ENCODE data around the gene TBPL1. TPM values are rescaled to one million over a fixed set of nuclear protein-coding genes. Genes with fewer than 3 reads are reported as not detected.

Gene TBPL1
- total and polyA plus RNA-seq, 12 donors, result 9.0 to 18.9 (median 14.4) TPM

GRCh38 chr6:133997267-133997666 lies 44.2 kb downstream of the TBPL1 start:
- peaks cover 0 to 39% (median 0%) of the 10 kb centered on the region in 9 donors for H3K36me3 ChIP-seq
- H3K9me3 ChIP-seq, result peaks cover 0 to 5% (median 0%) of the 10 kb centered on the region in 11 donors
- no peak overlapping the region for H3K4me3 ChIP-seq
- intact Hi-C loops (cut with DNase I), result no loop called here
- DNase-seq (no peak), ATAC-seq (no peak)
- H3K4me1 ChIP-seq, result peaks cover 0 to 17% (median 13%) of the 10 kb centered on the region in 9 donors
- no peaks in the 10 kb centered on the region for H3K27me3 ChIP-seq
- TF ChIP-seq CTCF (IDR thresholded peaks at IDR 0.05), result no peak
- 95 to 96% methylated on average over 6 of the region's 6 CpGs for WGBS, 2 donors
- H3K27ac ChIP-seq, result no peak overlapping the region

- H3K27ac ChIP-seq, result no peak overlapping the region
- H3K9me3 ChIP-seq, result peaks cover 0 to 5% (median 0%) of the 10 kb centered on the region in 11 donors
- intact Hi-C loops (cut with DNase I), result no loop called here
- DNase-seq (no peak), ATAC-seq (no peak)
- TF ChIP-seq CTCF (IDR thresholded peaks at IDR 0.05), result no peak
- no peak overlapping the region for H3K4me3 ChIP-seq
- H3K27me3 ChIP-seq, result no peaks in the 10 kb centered on the region
- peaks cover 0 to 57% (median 0%) of the 10 kb centered on the region in 9 donors for H3K36me3 ChIP-seq
- H3K4me1 ChIP-seq, result no peaks in the 10 kb centered on the region
Observed at GRCh38 chr6:133999305-133999704, 46.3 kb downstream of the TBPL1 start.

- Histone ChIP-seq H3K4me1 (peaks cover 0 to 4% (median 0%) of the 10 kb centered on the region in 9 donors), H3K4me3 (no peak overlapping the region), H3K36me3 (peaks cover 0 to 56% (median 0%) of the 10 kb centered on the region in 9 donors), H3K27ac (no peak overlapping the region), H3K9me3 (peaks cover 0 to 5% (median 0%) of the 10 kb centered on the region in 11 donors), H3K27me3 (no peaks in the 10 kb centered on the region)
- DNase-seq (no peak), ATAC-seq (no peak)
- WGBS, 2 donors, result 62 to 63% methylated on average over 3 of the region's 3 CpGs
- TF ChIP-seq CTCF (IDR thresholded peaks at IDR 0.05), result no peak
- intact Hi-C loops (cut with DNase I), result no loop called here
Observed at GRCh38 chr6:134000443-134000842, 47.4 kb downstream of the TBPL1 start.

GRCh38 chr6:134002821-134003220 lies 49.8 kb downstream of the TBPL1 start:
- Histone ChIP-seq H3K4me3 (no peak overlapping the region), H3K27ac (no peak overlapping the region), H3K27me3 (no peaks in the 10 kb centered on the region), H3K4me1 (peaks cover 0 to 4% (median 0%) of the 10 kb centered on the region in 9 donors), H3K36me3 (peaks cover 0 to 42% (median 0%) of the 10 kb centered on the region in 9 donors), H3K9me3 (no peaks in the 10 kb centered on the region)
- intact Hi-C loops (cut with DNase I), result no loop called here
- DNase-seq, result no peak
- ATAC-seq, result no peak
- no peak for TF ChIP-seq CTCF (IDR thresholded peaks at IDR 0.05)
- 90% methylated on average over 5 of the region's 5 CpGs for WGBS, 2 donors

Data from heart right ventricle (tissue), 16 donors.